Measurements from ENCODE around the gene TBC1D22A. TPM values are rescaled to one million over a fixed set of nuclear protein-coding genes. Genes with fewer than 3 reads are reported as not detected.

TBC1D22A gene
- total and polyA plus RNA-seq, 2 donors from 2014 or later = 24.6 to 39.4 TPM

DNA sequence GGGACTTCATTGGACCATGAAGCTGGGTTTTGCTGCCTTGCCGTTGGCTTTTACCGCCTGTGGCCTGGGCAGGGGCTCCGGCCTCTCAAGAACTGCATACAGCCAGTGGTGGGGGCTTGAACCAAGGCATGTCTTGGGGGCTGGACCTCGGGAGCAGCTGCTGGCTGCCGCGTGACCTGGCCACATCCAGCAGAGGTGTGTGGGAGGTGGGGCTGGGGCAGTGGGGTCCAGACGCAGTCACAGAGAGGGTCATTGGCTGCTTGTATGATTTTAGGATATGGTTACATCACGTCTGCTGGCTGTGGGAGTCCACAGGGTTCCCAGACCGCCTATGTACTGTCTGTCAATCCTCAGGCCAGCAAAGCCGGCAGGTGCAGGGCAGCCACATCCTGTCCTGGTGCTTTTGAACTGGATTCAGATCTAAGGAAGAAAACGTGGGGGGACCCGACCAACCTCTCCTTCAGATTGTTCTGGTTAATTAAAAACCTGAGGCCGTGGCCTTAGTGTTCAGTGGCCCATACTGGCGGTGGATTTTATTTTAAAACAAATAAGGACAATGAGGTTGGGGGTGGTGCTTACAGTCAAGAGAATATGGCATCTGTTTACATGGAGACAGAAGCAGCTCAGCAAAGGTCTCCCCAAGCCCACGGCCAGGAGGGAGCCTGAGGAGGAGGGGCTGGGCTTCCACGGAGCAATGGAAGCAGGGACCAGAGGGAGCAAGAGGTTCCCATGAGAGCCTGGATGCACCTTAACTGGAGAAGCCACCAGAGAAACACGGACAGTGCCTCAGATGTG, 426.0 kb downstream of the TBC1D22A start:
- intact Hi-C loops (cut with DNase I) = no loop called here
- H3K36me3 ChIP-seq (ENCODE audit: control insufficient read depth in 2 of 3, insufficient read depth in 3 of 3, low read length in 3 of 3) = no peaks in the 10 kb centered on the region
- H3K9ac ChIP-seq (ENCODE audit: low read length in 3 of 3) = no peak overlapping the region
- no peak overlapping the region for H3K27ac ChIP-seq (ENCODE audit: low read depth in 2 of 2, low read length in 2 of 2)
- no peak overlapping the region for H3K4me3 ChIP-seq (ENCODE audit: low read length in 3 of 3)
- TF ChIP-seq, protein P1, sequence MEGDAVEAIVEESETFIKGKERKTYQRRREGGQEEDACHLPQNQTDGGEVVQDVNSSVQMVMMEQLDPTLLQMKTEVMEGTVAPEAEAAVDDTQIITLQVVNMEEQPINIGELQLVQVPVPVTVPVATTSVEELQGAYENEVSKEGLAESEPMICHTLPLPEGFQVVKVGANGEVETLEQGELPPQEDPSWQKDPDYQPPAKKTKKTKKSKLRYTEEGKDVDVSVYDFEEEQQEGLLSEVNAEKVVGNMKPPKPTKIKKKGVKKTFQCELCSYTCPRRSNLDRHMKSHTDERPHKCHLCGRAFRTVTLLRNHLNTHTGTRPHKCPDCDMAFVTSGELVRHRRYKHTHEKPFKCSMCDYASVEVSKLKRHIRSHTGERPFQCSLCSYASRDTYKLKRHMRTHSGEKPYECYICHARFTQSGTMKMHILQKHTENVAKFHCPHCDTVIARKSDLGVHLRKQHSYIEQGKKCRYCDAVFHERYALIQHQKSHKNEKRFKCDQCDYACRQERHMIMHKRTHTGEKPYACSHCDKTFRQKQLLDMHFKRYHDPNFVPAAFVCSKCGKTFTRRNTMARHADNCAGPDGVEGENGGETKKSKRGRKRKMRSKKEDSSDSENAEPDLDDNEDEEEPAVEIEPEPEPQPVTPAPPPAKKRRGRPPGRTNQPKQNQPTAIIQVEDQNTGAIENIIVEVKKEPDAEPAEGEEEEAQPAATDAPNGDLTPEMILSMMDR (IDR thresholded peaks at IDR 0.05; ENCODE audit: borderline replicate concordance, extremely low read depth, insufficient read depth) = no peak
- DNase-seq (peak; percentile 55 to 85 (median 69)), FAIRE-seq (no peak)
- peaks cover 0 to 6% (median 0%) of the 10 kb centered on the region in 3 donors for H3K4me1 ChIP-seq (ENCODE audit: control insufficient read depth in 2 of 3, insufficient read depth in 2 of 3, low read depth in 1 of 3, low read length in 3 of 3)
- no peaks in the 10 kb centered on the region for H3K27me3 ChIP-seq (ENCODE audit: control insufficient read depth, insufficient read depth, low read length)
- peaks cover 0 to 4% (median 0%) of the 10 kb centered on the region in 3 donors for H3K9me3 ChIP-seq (ENCODE audit: control insufficient read depth in 2 of 3, insufficient read depth in 1 of 3, low read length in 3 of 3)

- no peak overlapping the region for H3K4me3 ChIP-seq (ENCODE audit: low read length in 3 of 3)
- H3K27me3 ChIP-seq (ENCODE audit: control insufficient read depth, insufficient read depth, low read length) = no peaks in the 10 kb centered on the region
- H3K36me3 ChIP-seq (ENCODE audit: control insufficient read depth in 2 of 3, insufficient read depth in 3 of 3, low read length in 3 of 3) = no peaks in the 10 kb centered on the region
- no peak overlapping the region for H3K9ac ChIP-seq (ENCODE audit: low read length in 3 of 3)
- intact Hi-C loops (cut with DNase I) = no loop called here
- peak in 2 of 5 donors; percentile 56 to 59 for DNase-seq
- H3K4me1 ChIP-seq (ENCODE audit: control insufficient read depth in 2 of 3, insufficient read depth in 2 of 3, low read depth in 1 of 3, low read length in 3 of 3) = peaks cover 0 to 6% (median 0%) of the 10 kb centered on the region in 3 donors
- H3K9me3 ChIP-seq (ENCODE audit: control insufficient read depth in 2 of 3, insufficient read depth in 1 of 3, low read length in 3 of 3) = peaks cover 0 to 4% (median 0%) of the 10 kb centered on the region in 3 donors
- TF ChIP-seq, protein P1 (IDR thresholded peaks at IDR 0.05; ENCODE audit: borderline replicate concordance, extremely low read depth, insufficient read depth) = no peak
- no peak overlapping the region for H3K27ac ChIP-seq (ENCODE audit: low read depth in 2 of 2, low read length in 2 of 2)
- FAIRE-seq = no peak
Measured at GRCh38 chr22:47189056-47189916, 426.8 kb downstream of the TBC1D22A start.

DNA sequence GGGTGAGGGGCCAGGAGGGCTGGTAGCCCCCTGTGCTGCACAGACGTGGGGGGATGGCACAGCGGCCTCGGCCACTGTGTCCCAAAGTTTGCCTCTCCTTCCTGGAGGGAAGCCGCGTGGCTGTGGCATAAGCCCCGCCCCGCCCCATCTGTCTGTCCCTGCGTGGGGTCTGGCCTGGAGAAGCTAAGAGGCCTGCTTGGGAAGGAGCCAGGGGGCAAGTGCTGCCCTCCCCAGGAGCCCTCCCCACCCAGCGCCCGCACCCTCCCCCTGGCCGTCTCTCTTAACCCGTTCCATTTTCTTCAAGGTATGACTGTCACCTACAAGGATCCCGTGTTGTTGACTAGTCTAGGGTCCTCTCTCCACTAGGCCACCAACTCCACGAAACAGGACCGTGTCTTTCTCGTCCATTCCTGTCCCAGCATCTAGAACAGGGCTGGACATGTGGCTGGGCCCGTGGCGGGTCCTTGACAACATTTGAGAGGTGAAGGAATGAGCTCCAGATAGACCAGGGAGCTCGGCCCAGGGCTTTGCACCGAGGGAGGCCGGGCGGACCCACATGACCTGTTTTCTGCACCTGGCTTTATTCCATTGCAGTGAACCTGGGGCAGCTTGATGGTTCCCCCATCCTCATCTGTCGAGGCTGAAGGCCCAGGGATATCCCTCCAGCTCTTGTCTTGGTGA, 428.0 kb downstream of the TBC1D22A start:
- Histone ChIP-seq H3K9ac (ENCODE audit: low read length in 3 of 3) (no peak overlapping the region), H3K4me3 (ENCODE audit: low read length in 3 of 3) (no peak overlapping the region), H3K27ac (ENCODE audit: low read depth in 2 of 2, low read length in 2 of 2) (no peak overlapping the region), H3K4me1 (ENCODE audit: control insufficient read depth in 2 of 3, insufficient read depth in 2 of 3, low read depth in 1 of 3, low read length in 3 of 3) (peaks cover 0 to 6% (median 0%) of the 10 kb centered on the region in 3 donors), H3K9me3 (ENCODE audit: control insufficient read depth in 2 of 3, insufficient read depth in 1 of 3, low read length in 3 of 3) (peaks cover 0 to 4% (median 0%) of the 10 kb centered on the region in 3 donors), H3K27me3 (ENCODE audit: control insufficient read depth, insufficient read depth, low read length) (no peaks in the 10 kb centered on the region), H3K36me3 (ENCODE audit: control insufficient read depth in 2 of 3, insufficient read depth in 3 of 3, low read length in 3 of 3) (no peaks in the 10 kb centered on the region)
- intact Hi-C loops (cut with DNase I) = no loop called here
- FAIRE-seq (no peak), DNase-seq (peak in 2 of 5 donors; percentile 40 to 65)
- TF ChIP-seq, protein P1 (IDR thresholded peaks at IDR 0.05; ENCODE audit: borderline replicate concordance, extremely low read depth, insufficient read depth) = no peak
